ENCODE data around the gene CTNNA3.

CTNNA3 gene

DNA sequence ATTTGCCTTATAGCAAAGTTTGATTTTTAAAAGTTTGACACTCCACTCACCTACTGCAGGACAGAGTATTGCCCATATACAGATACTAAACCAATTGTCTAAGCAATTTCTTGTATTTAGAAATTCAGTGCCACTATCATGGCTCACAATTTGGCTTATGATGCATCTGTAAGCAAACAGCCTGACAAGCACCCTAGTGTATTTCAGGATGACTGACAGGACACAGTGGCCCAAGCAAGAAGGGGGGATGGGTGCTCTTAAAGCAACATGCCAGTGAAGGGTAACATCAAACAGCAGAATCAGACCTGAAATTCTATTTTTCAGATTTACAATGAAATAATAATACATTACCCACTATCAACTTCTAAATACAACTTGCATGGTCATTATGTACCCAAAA is 30.5 kb downstream of the CTNNA3 start:
- DNase-seq (ENCODE audit: low spot score), result no peak

DNA sequence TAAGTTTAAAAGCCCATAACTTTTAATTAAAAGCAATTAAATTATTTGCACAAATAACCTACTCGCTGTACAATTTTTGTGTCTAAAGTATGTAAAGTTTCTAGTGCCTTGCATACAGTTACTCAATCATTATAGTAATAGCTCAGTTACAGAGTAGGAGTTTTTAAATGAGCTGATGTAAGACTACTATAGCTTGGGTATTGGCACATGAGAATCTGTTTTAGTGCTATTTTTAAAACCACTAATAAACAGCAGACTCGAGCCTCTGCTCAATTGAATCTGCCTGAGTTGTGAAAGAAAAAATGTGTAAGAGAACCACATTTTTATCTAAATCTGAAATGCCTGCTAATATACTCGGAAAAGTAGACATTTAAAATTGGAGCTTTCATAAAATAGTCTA is 31.1 kb downstream of the CTNNA3 start:
- no peak for DNase-seq (ENCODE audit: low spot score)

DNA sequence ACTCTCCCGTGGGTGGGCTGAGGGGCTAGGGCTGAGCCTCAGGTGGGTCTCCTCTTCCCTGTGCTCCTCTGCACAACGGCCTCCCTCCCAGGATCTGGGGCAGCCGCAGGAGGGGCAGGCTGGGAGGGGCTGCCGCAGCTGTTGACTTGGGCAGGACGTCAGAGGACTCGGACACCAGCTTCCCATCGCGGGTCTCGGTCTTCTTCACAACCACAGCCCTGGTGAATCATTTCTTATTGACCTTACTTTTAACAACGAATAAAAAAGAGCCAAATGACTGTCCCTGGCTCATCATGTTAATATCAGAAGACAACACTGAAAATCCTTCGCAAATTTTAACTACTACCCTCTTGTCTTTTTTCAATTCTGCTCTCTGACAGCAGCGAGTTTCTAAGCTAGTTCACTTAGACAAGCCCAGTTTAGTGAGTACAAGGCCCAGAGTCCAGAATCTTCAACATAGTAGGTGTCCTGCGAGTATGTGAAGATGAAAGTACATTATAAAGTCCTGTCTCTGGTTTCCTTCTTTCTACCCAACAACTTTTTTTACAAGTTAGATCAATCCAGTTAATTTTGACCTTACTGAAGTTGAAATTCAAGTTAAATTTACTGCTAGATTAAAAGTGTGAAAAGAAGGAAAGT is 32.4 kb downstream of the CTNNA3 start:
- DNase-seq (ENCODE audit: low spot score), result no peak

DNA sequence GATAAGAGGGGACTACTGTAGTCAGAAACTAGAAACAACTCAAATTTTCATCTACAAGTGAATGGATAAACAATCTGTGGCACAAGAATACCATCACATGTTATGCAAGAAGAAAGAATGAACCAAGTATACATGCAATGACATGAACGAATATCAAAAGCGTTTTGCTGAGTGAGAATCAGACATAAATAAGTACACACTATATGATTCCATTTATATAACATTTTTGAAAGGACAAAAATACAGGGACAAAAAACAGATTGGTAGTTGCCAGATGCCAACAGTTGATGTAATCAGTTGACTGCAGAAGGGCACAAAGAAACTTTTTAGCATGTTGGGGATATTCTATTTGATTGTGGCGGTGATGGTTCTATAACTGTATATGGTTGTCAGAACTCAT is 33.6 kb downstream of the CTNNA3 start:
- no peak for DNase-seq (ENCODE audit: low spot score)

DNA sequence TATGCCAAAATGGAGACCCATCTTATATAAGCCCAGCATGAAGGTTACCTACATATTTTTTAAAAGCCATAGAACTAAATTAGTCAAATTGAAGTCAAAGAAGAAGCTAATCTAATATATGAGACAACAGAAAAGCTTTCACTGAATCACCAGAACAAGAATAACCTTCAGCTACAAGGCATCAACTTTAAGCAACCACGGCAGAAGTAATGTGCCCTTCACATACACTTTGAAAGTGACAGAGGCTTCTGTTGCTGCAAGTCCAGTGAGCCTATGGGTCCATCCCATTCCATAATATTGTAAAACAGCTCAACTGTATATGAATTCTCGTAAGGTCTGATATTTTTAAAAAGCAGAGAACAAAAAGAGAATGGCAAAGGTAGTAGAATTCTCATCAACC is 36.5 kb downstream of the CTNNA3 start:
- no peak for DNase-seq (ENCODE audit: low spot score)

DNA sequence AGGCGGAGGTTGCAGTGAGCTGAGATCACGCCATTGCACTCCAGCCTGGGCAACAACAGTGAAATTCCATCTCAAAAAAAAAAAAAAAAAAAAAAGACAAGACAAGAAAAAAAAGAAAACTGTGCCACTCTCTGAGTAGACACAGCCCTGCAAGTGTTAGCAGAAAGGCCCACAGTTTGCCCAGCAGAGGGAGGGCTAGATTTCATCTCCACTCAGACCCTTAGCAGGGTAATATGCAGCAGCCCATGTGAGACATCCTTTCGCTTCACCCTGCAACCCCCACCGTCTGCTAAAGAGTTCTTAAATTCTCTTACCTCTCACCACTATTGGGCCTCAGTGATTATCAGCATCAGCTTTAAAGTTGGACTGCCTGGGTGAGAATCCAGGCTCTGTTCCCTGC is 38.2 kb downstream of the CTNNA3 start:
- no peak for DNase-seq (ENCODE audit: low spot score)

DNA sequence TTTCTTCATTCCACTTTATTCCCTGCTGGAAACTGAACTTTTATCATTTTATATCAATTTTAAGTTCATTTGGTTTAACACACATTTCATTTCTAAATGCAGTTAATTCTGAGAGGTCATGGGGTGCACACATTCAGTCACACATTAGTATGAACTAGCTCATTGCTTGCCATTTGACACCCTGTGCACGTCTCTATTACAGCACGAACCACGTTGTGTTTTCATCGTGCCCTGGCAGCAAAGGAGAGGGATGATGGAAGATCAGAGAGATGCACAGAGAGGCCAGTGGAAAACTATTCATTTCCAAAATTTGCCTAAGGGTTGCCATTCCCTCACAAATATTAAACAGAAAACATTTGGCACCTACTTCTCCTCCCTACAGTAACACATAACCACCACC is 45.4 kb downstream of the CTNNA3 start:
- DNase-seq (ENCODE audit: low spot score), result no peak

DNA sequence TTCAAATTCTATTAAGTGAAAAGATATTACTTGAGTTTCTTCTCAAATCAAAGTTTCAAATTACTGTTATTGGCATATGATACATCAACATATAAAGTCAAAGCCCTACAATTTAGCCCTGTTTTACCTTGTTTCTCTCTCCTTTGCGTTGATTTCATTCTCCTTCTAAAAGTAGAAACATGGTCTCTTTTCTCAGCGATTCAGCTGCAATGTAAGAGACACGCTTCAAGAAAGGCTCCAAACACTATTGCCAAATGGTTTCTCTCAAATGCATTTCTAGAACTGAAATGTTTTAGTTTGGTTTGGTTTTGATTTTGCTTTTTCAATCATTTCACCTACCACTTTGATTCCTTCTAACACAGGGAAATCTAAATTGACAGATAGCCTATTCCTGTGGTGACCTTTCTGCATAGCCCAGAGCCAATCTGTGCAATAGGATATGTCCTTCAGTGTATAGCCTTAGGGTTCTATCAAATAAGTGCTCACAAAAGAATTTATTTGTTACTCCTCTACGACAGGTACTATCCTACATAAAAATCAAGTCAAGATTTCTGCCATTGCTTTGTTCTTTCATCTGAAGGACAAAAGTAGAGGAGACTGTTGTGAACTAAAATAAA is 47.3 kb downstream of the CTNNA3 start:
- no peak for DNase-seq (ENCODE audit: low spot score)

- no peak for DNase-seq (ENCODE audit: low spot score)
Measured at GRCh38 chr10:67630904-67631303, 65.1 kb downstream of the CTNNA3 start.

- DNase-seq (ENCODE audit: low spot score), result no peak
Measured at GRCh38 chr10:67629461-67629971, 66.5 kb downstream of the CTNNA3 start.

DNA sequence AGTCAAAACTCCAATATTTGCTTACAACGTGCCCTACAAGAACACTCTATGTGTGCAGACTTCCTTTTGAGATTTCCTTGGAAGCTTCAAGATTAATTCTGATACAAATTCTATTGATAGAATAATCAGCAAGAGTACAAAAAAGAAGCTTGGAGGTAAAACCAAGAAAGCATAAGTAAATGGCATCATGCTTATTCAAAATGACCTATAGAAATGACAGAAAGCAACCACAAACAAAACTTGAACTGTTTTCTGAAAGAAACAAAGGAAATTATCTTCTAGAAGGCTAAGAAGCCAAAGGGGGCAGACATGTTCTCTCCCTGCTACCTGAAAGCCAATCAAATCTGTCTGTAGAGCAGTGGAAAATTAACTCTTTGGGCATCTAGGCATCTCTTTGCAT is 73.0 kb downstream of the CTNNA3 start:
- DNase-seq (ENCODE audit: low spot score), result no peak

DNA sequence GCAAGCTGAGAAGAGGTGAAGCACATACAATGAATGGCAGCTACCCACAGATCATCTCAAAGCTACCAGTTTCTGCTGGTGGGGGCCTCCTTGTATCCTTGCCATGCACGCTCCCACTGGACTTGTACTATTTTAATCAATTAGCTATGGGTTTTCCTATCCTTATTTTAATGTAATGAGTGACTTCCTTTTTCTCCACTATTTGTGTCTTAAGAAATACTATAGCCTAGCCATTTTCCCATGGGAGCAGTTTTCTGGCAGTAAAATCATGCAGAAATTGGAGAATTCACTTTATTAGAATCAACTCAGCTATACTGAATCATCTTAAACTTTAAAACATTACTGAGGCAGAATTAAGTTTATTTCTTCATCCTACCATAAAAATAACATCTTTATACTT is 73.5 kb downstream of the CTNNA3 start:
- DNase-seq (ENCODE audit: low spot score), result no peak

DNA sequence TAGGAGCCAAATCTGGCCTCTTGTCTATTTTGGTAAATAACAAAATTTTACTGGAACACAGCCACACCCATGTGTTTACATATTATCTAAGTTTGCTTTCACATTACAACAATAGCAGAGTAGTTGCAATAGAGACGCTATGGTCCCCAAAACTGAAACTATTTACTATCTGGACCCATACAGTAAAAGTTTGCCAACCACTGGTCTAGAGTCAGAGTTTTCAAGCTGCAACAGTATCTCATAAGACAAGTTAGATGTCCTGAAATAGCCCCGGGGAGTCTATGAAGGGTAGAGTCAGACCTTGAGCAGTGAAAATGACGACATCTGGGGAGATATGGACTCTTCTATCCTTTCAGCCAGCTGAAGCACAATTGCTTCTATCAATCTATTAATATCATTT is 74.2 kb downstream of the CTNNA3 start:
- DNase-seq (ENCODE audit: low spot score), result no peak

DNA sequence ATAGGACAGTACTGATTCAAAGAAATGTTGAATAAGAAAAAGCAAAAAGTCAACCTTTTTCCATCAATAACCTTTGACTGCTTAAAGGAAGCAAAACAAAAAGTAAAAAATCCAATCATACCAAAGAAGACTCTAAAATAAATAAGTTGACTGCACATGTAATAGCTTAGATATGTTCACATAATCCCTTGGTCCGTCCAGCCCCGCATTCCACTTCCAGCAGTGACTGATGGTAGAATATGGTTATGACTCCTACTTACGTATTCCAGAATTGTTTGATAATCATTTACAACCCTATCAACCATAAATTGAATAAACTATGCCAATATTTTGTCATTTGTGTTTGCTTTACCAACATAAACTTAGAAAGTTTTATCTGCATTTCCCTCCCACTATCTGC is 77.9 kb downstream of the CTNNA3 start:
- no peak for DNase-seq (ENCODE audit: low spot score)

GRCh38 chr10:67612577-67613537 is 83.1 kb downstream of the CTNNA3 start:
- DNase-seq (ENCODE audit: low spot score), result no peak

DNA sequence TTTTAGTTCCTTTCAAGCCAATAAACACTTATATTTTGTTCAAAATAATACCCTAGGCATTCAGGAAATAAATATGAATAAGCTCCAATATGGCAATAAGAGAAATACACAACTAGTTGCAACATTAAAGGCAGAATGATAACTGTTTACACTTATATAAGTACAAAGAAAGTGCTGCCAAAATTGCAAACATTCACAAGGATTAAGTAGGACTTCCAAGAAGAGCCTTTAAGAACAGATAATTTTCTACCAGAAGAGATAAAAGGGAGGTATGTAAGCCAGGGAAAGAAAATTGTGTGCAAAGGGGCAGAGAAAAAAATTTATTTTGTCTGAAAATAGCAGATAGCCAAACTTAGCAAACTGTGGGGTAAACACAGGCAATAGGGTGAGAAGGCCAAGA is 83.8 kb downstream of the CTNNA3 start:
- DNase-seq (ENCODE audit: low spot score), result no peak

DNA sequence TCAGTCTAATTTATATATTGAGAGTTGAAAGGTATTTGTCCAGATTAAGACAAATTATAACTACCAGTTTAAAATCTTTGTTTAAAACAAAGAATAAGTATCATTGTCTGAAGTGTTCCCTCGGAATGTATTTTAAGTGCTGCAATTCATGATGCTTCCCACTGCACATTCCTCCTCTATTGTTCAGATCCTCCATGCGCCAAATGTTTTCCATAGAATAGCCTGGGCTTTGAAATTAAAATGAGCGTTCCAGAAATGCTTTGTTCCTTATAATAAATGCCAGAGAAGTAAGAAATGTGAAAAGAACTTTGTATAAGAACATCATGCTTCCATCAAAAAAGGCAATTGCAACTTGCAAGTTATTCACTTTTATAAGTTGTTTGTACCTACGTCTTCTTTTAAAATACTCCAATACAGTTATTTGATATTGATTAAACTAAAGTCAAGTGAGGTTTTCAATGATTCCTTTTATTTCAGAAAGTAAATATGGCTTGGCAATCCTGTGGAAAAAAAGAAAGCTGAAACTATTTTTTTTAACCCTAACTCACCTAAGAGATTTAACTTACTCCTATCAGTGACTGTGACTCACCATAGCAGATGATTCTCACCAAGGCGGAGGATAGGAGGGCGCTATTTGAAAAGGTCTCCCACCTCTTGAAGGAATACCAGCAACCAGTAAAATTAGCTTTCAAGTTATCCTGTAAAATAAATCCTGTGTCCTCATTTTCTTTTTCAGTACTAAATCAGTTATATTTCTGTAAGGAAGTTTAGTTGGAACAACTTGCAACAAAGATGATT is 85.8 kb downstream of the CTNNA3 start:
- no peak for DNase-seq (ENCODE audit: low spot score)

GRCh38 chr10:67608001-67608400 is 88.0 kb downstream of the CTNNA3 start:
- no peak for DNase-seq (ENCODE audit: low spot score)

GRCh38 chr10:67607472-67607871 is 88.5 kb downstream of the CTNNA3 start:
- DNase-seq (ENCODE audit: low spot score), result no peak

DNA sequence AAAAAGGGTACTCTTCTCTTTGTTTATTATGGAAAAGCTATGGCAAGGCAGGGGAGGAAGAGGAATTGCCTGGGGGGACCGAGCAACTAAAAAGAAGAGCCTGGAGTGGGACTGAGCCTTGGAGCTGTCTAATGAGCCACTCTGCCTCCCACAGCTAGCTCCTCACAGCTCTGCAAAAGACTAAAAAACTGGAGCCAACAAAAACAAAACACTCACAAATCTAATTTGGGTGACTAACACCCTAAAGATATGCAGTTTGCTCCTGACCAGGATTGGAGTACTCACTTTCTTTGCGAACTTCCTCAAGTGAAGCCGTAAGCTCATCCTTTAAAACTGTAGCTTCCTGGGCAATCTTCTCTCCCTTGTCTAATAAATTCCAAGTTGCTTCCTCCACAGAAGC is 89.4 kb downstream of the CTNNA3 start:
- DNase-seq (ENCODE audit: low spot score), result no peak

DNA sequence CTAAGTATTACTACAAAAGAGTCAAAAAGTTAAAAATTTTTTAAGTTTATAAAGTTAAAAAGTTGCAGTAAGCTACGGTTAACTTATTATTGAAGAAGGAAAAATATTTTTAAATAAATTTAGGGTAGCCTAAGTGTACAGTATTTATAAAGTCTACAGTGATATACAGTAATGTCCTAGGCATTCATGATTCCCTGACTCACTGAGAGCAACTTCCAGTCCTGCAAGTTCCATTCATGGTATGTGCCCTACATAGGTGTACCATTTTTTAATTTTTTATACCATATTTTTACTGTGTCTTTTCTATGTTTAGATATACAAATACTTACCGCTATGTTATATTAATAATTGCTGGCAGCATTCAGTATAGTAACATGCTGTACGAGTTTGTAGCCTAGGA is 92.3 kb downstream of the CTNNA3 start:
- DNase-seq (ENCODE audit: low spot score), result no peak

DNA sequence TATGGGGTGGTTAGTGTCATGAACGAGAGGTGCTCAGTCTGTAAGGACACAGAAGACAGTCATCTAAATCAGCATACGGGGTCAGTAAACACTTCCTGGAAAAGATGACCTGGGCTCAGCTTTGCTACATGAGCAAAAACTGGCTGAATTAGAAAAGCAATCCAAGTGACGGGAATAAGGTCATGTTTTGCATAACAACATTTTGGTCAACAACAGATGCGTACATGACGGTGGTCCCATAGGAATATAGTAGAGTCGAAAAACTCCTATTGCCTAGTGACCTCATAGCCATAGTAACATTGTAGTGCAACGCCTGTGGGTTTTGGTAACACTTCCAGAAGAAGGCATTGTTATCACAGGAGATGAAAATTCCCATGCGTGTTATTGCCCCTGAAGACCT is 92.9 kb downstream of the CTNNA3 start:
- no peak for DNase-seq (ENCODE audit: low spot score)

Data from ecto neural progenitor cell (in vitro differentiated cells).